ENCODE results near the gene ZCCHC7. TPM values are rescaled to one million over a fixed set of nuclear protein-coding genes. Genes with fewer than 3 reads are reported as not detected.

Gene ZCCHC7
- total and polyA plus RNA-seq, 9 donors, result 11.1 to 20.3 (median 12.9) TPM

DNA sequence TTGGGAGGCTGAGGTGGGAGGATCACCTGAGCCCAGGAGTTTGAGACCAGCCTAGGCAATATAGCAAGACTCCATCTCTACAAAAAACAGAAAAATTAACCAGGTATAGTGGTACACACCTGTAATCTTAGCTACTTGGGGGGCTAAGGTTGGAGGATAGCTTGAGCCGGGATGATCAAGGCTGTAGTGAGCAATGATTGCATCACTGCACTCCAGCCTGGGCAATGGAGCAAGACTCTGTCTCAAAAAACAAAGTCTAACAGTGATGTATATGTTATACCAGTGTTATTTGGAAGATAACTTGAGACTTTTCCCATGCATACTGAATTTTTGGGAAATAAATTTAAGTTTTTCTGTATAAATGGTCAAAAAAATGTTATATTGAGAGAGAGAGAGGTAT is 146.3 kb downstream of the ZCCHC7 start:
- no peak overlapping the region for H3K4me3 ChIP-seq (ENCODE audit: low read length)
- DNase-seq, result no peak
- no peak overlapping the region for H3K27ac ChIP-seq (ENCODE audit: low read length)
- no peaks in the 10 kb centered on the region for H3K9me3 ChIP-seq (replicated peaks; ENCODE audit: control insufficient read depth, low read depth, low read length)
- H3K4me1 ChIP-seq (ENCODE audit: control insufficient read depth, insufficient read depth, low read length), result no peaks in the 10 kb centered on the region
- no peaks in the 10 kb centered on the region for H3K27me3 ChIP-seq (ENCODE audit: control insufficient read depth, insufficient read depth, low read length)
- no peaks in the 10 kb centered on the region for H3K36me3 ChIP-seq (ENCODE audit: control insufficient read depth, insufficient read depth, low read length)
- WGBS (ENCODE audit: insufficient coverage), result no CpG with 5 or more reads among the region's 1 CpG

DNA sequence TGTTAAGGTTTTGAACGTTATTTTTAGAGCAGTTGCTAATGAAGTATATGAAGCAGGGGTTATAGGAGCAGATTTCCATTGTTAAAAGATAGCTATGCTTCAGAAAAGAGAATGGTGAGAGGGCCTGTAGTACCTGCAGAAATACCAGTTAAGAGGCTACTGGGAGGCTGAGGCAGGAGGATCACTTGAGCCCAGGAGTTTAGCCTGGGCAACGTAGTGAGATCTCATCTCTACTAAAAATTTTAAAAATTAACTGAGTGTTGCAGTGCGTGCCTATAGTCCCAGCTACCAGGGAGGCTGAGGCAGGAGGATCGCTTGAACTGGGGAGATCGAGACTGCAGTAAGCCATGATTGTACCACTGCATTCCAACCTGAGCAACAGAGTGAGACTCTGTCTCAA is 148.8 kb downstream of the ZCCHC7 start:
- peaks cover 5% of the 10 kb centered on the region for H3K9me3 ChIP-seq (replicated peaks; ENCODE audit: control insufficient read depth, low read depth, low read length)
- WGBS (ENCODE audit: insufficient coverage), result 95% methylated on average over 3 of the region's 5 CpGs
- DNase-seq, result no peak
- H3K36me3 ChIP-seq (ENCODE audit: control insufficient read depth, insufficient read depth, low read length), result no peaks in the 10 kb centered on the region
- no peaks in the 10 kb centered on the region for H3K4me1 ChIP-seq (ENCODE audit: control insufficient read depth, insufficient read depth, low read length)
- H3K4me3 ChIP-seq (ENCODE audit: low read length), result no peak overlapping the region
- no peak overlapping the region for H3K27ac ChIP-seq (ENCODE audit: low read length)
- H3K27me3 ChIP-seq (ENCODE audit: control insufficient read depth, insufficient read depth, low read length), result no peaks in the 10 kb centered on the region

DNA sequence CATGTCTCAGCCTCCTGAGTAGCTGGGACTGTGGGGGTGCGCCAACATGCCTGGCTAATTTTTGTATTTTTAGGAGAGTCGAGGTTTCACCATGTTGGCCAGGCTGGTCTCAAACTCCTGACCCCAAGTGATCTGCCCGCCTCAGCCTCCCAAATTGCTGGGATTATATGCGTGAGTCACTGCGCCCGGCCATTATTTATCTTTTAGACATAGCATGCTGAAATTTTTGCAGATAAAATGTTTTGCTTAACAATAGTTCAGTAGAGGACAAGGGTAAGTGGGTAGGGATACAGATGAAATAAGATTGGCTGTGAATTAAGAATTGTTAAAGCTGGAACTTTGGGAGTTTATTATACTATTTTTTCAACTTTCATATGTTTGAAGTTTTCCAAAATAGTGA is 151.3 kb downstream of the ZCCHC7 start:
- Histone ChIP-seq H3K27ac (ENCODE audit: low read length) (no peak overlapping the region), H3K4me1 (ENCODE audit: control insufficient read depth, insufficient read depth, low read length) (no peaks in the 10 kb centered on the region), H3K27me3 (ENCODE audit: control insufficient read depth, insufficient read depth, low read length) (no peaks in the 10 kb centered on the region), H3K9me3 (replicated peaks; ENCODE audit: control insufficient read depth, low read depth, low read length) (peaks cover 5% of the 10 kb centered on the region), H3K36me3 (ENCODE audit: control insufficient read depth, insufficient read depth, low read length) (no peaks in the 10 kb centered on the region), H3K4me3 (ENCODE audit: low read length) (no peak overlapping the region)
- 100% methylated on average over 4 of the region's 6 CpGs for WGBS (ENCODE audit: insufficient coverage)
- DNase-seq, result no peak

DNA sequence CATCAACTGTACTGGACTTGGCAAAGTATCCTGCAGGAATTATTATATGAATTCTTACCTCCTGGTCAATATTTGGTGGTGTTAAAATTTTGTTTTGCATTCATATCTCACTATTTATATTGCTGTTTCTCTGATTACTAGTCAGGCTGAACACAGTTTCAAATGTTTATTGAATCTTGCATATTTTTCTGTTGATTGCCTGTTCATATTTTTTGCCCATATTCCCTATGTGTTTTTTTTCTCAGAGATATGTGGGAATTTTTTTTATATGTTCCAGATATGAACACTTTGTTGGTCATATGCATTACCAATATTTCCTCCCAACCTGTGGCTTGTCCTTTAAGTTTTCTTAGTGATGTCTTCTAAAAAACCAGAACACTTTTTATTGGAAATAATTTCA is 153.2 kb downstream of the ZCCHC7 start:
- Histone ChIP-seq H3K4me3 (ENCODE audit: low read length) (no peak overlapping the region), H3K36me3 (ENCODE audit: control insufficient read depth, insufficient read depth, low read length) (no peaks in the 10 kb centered on the region), H3K4me1 (ENCODE audit: control insufficient read depth, insufficient read depth, low read length) (no peaks in the 10 kb centered on the region), H3K27ac (ENCODE audit: low read length) (no peak overlapping the region), H3K27me3 (ENCODE audit: control insufficient read depth, insufficient read depth, low read length) (no peaks in the 10 kb centered on the region), H3K9me3 (replicated peaks; ENCODE audit: control insufficient read depth, low read depth, low read length) (peaks cover 5% of the 10 kb centered on the region)
- DNase-seq, result no peak

DNA sequence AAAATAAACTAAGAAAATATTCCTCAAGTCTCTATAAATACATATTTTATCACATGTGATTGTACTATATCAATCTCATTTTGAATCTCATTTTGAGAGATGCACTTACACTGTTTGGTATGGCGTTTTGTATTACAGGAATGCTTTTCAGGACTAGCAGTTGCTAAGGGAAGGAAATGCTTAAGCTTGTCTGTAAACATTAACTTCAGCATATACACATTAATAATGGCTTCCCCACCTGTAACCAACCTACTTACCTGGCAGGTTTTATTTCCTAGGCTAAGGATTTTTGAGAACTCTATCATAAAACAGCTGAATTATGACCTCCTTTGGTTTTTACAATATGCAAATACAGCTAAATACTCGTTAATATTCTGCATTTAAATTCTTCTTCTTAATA is 161.2 kb downstream of the ZCCHC7 start:
- H3K27ac ChIP-seq (ENCODE audit: low read length), result no peak overlapping the region
- no peak overlapping the region for H3K4me3 ChIP-seq (ENCODE audit: low read length)
- H3K36me3 ChIP-seq (ENCODE audit: control insufficient read depth, insufficient read depth, low read length), result no peaks in the 10 kb centered on the region
- no peak for DNase-seq
- H3K9me3 ChIP-seq (replicated peaks; ENCODE audit: control insufficient read depth, low read depth, low read length), result no peaks in the 10 kb centered on the region
- no peaks in the 10 kb centered on the region for H3K27me3 ChIP-seq (ENCODE audit: control insufficient read depth, insufficient read depth, low read length)
- H3K4me1 ChIP-seq (ENCODE audit: control insufficient read depth, insufficient read depth, low read length), result peaks cover 2% of the 10 kb centered on the region
- WGBS (ENCODE audit: insufficient coverage), result 71% methylated on average over 1 of the region's 2 CpGs

DNA sequence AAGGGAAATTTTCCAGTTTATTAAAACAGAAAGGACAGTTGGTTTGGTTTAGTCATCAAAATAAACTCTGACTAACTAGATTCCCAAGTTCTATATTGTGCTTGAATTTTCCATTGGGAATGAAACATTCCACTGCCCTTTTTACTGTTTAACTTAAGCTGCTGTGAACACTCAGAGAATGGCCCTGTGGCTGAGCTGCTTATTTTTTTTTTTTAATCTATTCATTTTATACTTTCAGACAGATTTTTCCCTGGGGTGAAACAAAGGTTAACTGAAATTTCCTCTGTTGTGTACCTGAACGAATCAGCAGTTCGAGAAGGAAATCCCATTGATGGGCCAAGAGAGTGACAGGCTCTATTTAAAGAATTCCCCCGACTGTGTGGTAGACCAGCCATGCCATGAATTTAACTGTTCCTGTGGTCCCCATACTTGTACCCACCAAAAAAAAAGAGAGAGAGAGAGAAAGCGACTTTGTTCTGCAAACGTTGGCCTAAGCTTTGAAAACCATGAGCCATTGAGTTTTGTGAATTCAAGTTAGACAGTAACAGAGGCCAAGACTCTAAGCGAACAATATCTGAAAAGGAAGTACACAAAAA is 163.5 kb downstream of the ZCCHC7 start:
- peak; percentile 74 for DNase-seq
- peaks cover 2% of the 10 kb centered on the region for H3K4me1 ChIP-seq (ENCODE audit: control insufficient read depth, insufficient read depth, low read length)
- H3K36me3 ChIP-seq (ENCODE audit: control insufficient read depth, insufficient read depth, low read length), result no peaks in the 10 kb centered on the region
- H3K4me3 ChIP-seq (ENCODE audit: low read length), result no peak overlapping the region
- no peaks in the 10 kb centered on the region for H3K9me3 ChIP-seq (replicated peaks; ENCODE audit: control insufficient read depth, low read depth, low read length)
- H3K27me3 ChIP-seq (ENCODE audit: control insufficient read depth, insufficient read depth, low read length), result no peaks in the 10 kb centered on the region
- peak overlapping the region; percentile 73 for H3K27ac ChIP-seq (ENCODE audit: low read length)
- no CpG with 5 or more reads among the region's 6 CpGs for WGBS (ENCODE audit: insufficient coverage)

DNA sequence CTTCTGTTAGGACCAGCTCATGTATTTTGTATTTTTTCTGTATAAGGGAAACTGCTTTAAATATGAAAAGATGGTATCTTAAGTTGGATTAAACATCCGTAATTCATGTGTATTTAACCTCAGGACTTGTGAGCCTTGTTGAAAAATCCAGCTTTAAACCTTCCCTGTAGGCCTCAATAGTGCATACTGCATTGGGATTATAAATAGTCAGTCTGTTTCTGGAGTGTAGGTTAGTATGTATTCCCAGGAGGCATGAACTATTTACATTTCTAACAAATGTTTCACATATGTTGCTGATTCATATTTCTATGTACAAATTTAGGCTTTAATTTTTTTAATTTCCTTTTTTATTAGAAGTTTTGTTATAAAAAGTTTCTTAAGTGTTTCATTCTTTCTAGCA is 164.3 kb downstream of the ZCCHC7 start:
- H3K36me3 ChIP-seq (ENCODE audit: control insufficient read depth, insufficient read depth, low read length), result no peaks in the 10 kb centered on the region
- H3K4me1 ChIP-seq (ENCODE audit: control insufficient read depth, insufficient read depth, low read length), result peaks cover 2% of the 10 kb centered on the region
- H3K4me3 ChIP-seq (ENCODE audit: low read length), result no peak overlapping the region
- no peaks in the 10 kb centered on the region for H3K27me3 ChIP-seq (ENCODE audit: control insufficient read depth, insufficient read depth, low read length)
- no peaks in the 10 kb centered on the region for H3K9me3 ChIP-seq (replicated peaks; ENCODE audit: control insufficient read depth, low read depth, low read length)
- no CpG with 5 or more reads among the region's 1 CpG for WGBS (ENCODE audit: insufficient coverage)
- DNase-seq, result peak; percentile 57
- H3K27ac ChIP-seq (ENCODE audit: low read length), result peak overlapping the region; percentile 40

DNA sequence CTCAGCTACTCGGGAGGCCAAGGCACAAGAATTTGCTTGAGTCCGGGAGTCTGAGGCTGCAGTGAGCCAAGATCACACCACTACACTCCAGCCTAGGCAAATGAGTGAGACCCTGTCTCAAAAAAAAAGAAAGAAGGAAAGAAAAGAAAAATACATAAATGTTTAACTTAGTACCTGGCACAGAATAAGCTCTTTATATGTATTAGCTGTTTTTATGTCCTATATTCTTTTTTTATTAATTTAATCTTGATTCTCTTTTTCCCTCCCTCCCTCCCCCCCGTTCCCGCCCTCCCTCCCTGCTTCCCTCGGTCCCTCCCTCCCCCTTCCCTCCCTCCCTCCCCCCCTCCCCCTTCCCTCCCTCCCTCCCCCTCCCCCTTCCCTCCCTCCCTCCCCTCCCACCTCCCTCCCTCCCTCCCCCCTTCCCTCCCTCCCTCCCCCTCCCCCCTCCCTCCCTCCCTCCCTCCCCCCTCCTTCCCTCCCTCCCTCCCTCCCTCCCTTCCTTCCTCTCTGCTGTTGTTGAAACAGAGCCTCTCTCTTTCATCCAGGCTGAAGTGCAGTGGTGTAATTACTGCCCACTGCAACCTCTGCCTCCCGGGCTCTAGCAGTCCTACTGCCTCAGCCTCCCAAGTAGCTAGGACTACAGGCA is 166.3 kb downstream of the ZCCHC7 start:
- no CpG with 5 or more reads among the region's 6 CpGs for WGBS (ENCODE audit: insufficient coverage)
- H3K36me3 ChIP-seq (ENCODE audit: control insufficient read depth, insufficient read depth, low read length), result no peaks in the 10 kb centered on the region
- H3K27ac ChIP-seq (ENCODE audit: low read length), result no peak overlapping the region
- peaks cover 2% of the 10 kb centered on the region for H3K4me1 ChIP-seq (ENCODE audit: control insufficient read depth, insufficient read depth, low read length)
- DNase-seq, result no peak
- H3K4me3 ChIP-seq (ENCODE audit: low read length), result no peak overlapping the region
- H3K9me3 ChIP-seq (replicated peaks; ENCODE audit: control insufficient read depth, low read depth, low read length), result no peaks in the 10 kb centered on the region
- no peaks in the 10 kb centered on the region for H3K27me3 ChIP-seq (ENCODE audit: control insufficient read depth, insufficient read depth, low read length)

DNA sequence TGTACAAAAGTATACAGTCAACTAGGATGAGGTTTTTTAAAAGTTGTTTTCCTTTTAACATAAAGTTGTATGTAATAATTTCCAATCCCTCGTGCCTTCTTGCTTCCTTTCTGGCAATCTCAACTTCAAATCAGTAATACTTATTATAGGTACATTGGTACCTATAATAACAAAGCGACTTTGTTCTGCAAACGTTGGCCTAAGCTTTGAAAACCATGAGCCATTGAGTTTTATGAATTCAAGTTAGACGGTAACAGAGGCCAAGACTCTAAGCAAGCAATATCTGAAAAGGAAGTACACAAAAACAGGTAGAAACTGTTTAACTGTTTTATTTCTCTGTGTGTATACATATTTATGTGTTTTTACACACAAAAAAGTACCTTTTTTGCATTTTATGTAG is 166.9 kb downstream of the ZCCHC7 start:
- DNase-seq, result no peak
- no peaks in the 10 kb centered on the region for H3K27me3 ChIP-seq (ENCODE audit: control insufficient read depth, insufficient read depth, low read length)
- no peak overlapping the region for H3K4me3 ChIP-seq (ENCODE audit: low read length)
- H3K27ac ChIP-seq (ENCODE audit: low read length), result no peak overlapping the region
- H3K9me3 ChIP-seq (replicated peaks; ENCODE audit: control insufficient read depth, low read depth, low read length), result no peaks in the 10 kb centered on the region
- WGBS (ENCODE audit: insufficient coverage), result no CpG with 5 or more reads among the region's 4 CpGs
- H3K36me3 ChIP-seq (ENCODE audit: control insufficient read depth, insufficient read depth, low read length), result no peaks in the 10 kb centered on the region
- peaks cover 2% of the 10 kb centered on the region for H3K4me1 ChIP-seq (ENCODE audit: control insufficient read depth, insufficient read depth, low read length)

DNA sequence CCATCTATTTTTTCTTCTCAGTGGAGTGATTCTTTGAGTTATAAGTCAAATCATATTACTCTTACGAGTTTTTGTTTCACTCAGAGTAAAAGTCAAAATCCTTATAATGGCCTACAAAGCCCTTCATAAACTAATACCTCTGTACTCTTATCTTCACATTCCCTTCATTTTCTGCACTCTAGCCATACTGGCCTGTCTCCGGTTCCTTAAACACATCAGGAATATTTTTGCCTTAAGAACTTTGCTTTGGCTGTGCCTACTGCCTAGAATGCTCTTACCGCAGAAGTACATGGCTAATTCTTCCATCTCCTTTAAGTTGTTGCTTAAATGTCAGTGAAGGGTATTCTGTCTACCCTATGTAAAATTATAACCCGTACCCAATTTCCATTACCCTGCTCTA is 169.3 kb downstream of the ZCCHC7 start:
- DNase-seq, result no peak
- Histone ChIP-seq H3K27ac (ENCODE audit: low read length) (no peak overlapping the region), H3K27me3 (ENCODE audit: control insufficient read depth, insufficient read depth, low read length) (no peaks in the 10 kb centered on the region), H3K4me1 (ENCODE audit: control insufficient read depth, insufficient read depth, low read length) (no peaks in the 10 kb centered on the region), H3K9me3 (replicated peaks; ENCODE audit: control insufficient read depth, low read depth, low read length) (no peaks in the 10 kb centered on the region), H3K36me3 (ENCODE audit: control insufficient read depth, insufficient read depth, low read length) (no peaks in the 10 kb centered on the region), H3K4me3 (ENCODE audit: low read length) (no peak overlapping the region)
- 80% methylated on average over 1 of the region's 4 CpGs for WGBS (ENCODE audit: insufficient coverage)

All from muscle of leg (tissue), 11 donors.